PC-9 (cell line): ENCODE data around the gene PPP1R15B.

ENCODE experiments used
- CTCF ChIP-seq: fragments of 200-600 bp; sonication (generic); conservative IDR thresholded peaks from 2 replicates; pipeline ENCODE4 v1.6.1; 2017; ENCODE audit warnings: mixed run types, antibody characterized with exemption, mild to moderate bottlenecking, moderate library complexity
- EZH2 ChIP-seq: fragments of 200-600 bp; sonication (generic); IDR thresholded peaks from 2 replicates; pipeline ENCODE4 v1.8.0; 2017; ENCODE audit warnings: antibody characterized with exemption, low read depth

- no peak for TF ChIP-seq CTCF
- TF ChIP-seq EZH2 = no peak
These were observed 42.5 kb downstream of the PPP1R15B start for GRCh38 chr1:204368996-204369726.
